CD4-positive, alpha-beta T cell treated with Interleukin-1 beta for 1 hour (primary cell): Measurements from ENCODE around the gene RNF141.

Source experiments
- DNase-seq, 2 donors: peaks; one replicate each; pipeline ENCODE4 v3.0.0-alpha.2; 2020 to 2022

The RNF141 gene

GRCh38 chr11:10478574-10479550 lies 62.1 kb downstream of the RNF141 start:
- DNase-seq, result no peak

- DNase-seq, result no peak
Measured at GRCh38 chr11:10478066-10478465, 62.9 kb downstream of the RNF141 start.

- no peak for DNase-seq
Measured at GRCh38 chr11:10477690-10478046, 63.3 kb downstream of the RNF141 start.

GRCh38 chr11:10476927-10477689 lies 63.9 kb downstream of the RNF141 start:
- no peak for DNase-seq

GRCh38 chr11:10476342-10476741 lies 64.6 kb downstream of the RNF141 start:
- no peak for DNase-seq

GRCh38 chr11:10474551-10474950 lies 66.4 kb downstream of the RNF141 start:
- no peak for DNase-seq

- DNase-seq, result no peak
Measured at GRCh38 chr11:10473371-10473770, 67.6 kb downstream of the RNF141 start.

GRCh38 chr11:10462746-10463300 lies 78.2 kb downstream of the RNF141 start:
- no peak for DNase-seq
